Heart right ventricle (tissue), 16 donors: ENCODE results near the gene FAM120B. TPM values are rescaled to one million over a fixed set of nuclear protein-coding genes. Genes with fewer than 3 reads are reported as not detected.

ENCODE experiments used
- ATAC-seq, 8 donors: fragments of 200-7000 bp; cut with Tn5 transposase; one replicate each; pipeline ENCODE4 v1.9.1; 2020; ENCODE audit warnings: mild to moderate bottlenecking in 8 of 8, moderate library complexity in 8 of 8, moderate number of reproducible peaks in 1 of 8
- DNase-seq, 2 donors: peaks; one replicate each; pipeline ENCODE4 v3.0.0-alpha.2; 2020
- H3K27ac ChIP-seq, 10 donors: fragments of 200-600 bp; sonication (generic) in 2 of 10; one replicate each; pipeline versions ENCODE4 v1.5.0 to v1.8.0; 2020 to 2022; ENCODE audit warnings: mild to moderate bottlenecking in 3 of 10
- H3K27me3 ChIP-seq, 7 donors: fragments of 200-600 bp; one replicate each; pipeline ENCODE4 v1.8.0; 2021 to 2022; ENCODE audit warnings: mild to moderate bottlenecking in 2 of 7
- H3K36me3 ChIP-seq, 9 donors: fragments of 200-600 bp; sonication (generic) in 1 of 9; one replicate each; pipeline versions ENCODE4 v1.5.0 to v1.8.0; 2020 to 2022; ENCODE audit warnings: mild to moderate bottlenecking in 2 of 9
- H3K4me1 ChIP-seq, 9 donors: fragments of 200-600 bp; sonication (generic) in 1 of 9; one replicate each; pipeline versions ENCODE4 v1.5.0 to v1.8.0; 2020 to 2022; ENCODE audit warnings: mild to moderate bottlenecking in 4 of 9
- H3K4me3 ChIP-seq, 10 donors: fragments of 200-600 bp; sonication (generic) in 2 of 10; one replicate each; pipeline versions ENCODE4 v1.5.0 to v1.8.0; 2020 to 2022; ENCODE audit warnings: mild to moderate bottlenecking in 7 of 10, moderate library complexity in 2 of 10
- H3K9me3 ChIP-seq, 11 donors: fragments of 200-600 bp in 10 of 11; sonication (generic) in 2 of 11; one replicate each; pipeline versions ENCODE4 v1.5.0 to v1.8.0; 2013 to 2022; ENCODE audit warnings: mild to moderate bottlenecking in 2 of 11, control low read depth in 1 of 11, moderate library complexity in 1 of 11
- WGBS, 2 donors: extraction: QIAGEN DNeasy Blood & Tissue Kit; methylation state at CpG; one replicate each; pipeline ENCODE4 v1.1.7; 2013; ENCODE audit warnings: inconsistent platforms in 1 of 2; 5-methylcytosine and 5-hydroxymethylcytosine counted together
- intact Hi-C, 10 donors: fragments of 100-400 bp; cut with DNase I; formaldehyde crosslinking; loops; one replicate each; pipeline versions ENCODE4 v1.11.1 to v1.14.2; 2022
- polyA plus RNA-seq, 2 donors: library from polyadenylated mRNA; stranded (reverse); fragments of 200-250 nt; gene quantifications; one replicate each; pipeline ENCODE4 v1.2.3, GENCODE V29; 2013
- total RNA-seq, 10 donors: library from RNA; stranded (reverse); fragmentation: NEBNext Ultra II Directional in 3 of 10; extraction: Animal tissue kit (Norgen Biotek cat#: 25700) in 3 of 10; gene quantifications; one replicate each; pipeline versions ENCODE4 v1.2.1 to v1.2.4, GENCODE V29; 2021 to 2023
- TF ChIP-seq, protein P1 (sequence below), 9 donors: fragments of 200-600 bp; sonication (generic) in 2 of 9; IDR thresholded peaks; one replicate each; pipeline versions ENCODE4 v1.5.0 to v1.8.0; 2021 to 2022; ENCODE audit warnings: antibody characterized with exemption in 9 of 9, mild to moderate bottlenecking in 5 of 9, moderate library complexity in 1 of 9
- donor health status: Arrhythmogenic right ventricular cardiomyopathy.
- donor health status: ischemic (EF 13 %, LVEDD 7.1; RV severe dilation, severe dysfunction).
- donor health status: healthy with polysubstance abuse.
- donor health status: DM: no; HTN: yes; CAD: no.
- donor health status: DM: no; HTN: no; CAD: no.
- donor health status: ischemic (EF 25% LVEDD 6.9; RV normal size, moderate dysfunction).
- donor health status: ischemic (EF 25% LVEDD 5.7; RV mildly dilated, moderate dysfunction).
- donor health status: healthy.
- donor health status: DM: yes; HTN: yes; CAD: no.
- donor health status: Ischemic cardiomyopathy.
- donor health status: ischemic (EF 35%, LVEDD 5.7; RV mildly dilated, moderate dysfunction).
- donor health status: nonischemic (EF 11% LVEDD 7.7; RV severe dilation, severe dysfunction).
- donor health status: DM: yes; HTN: yes; CAD: no.
- donor health status: PGD.
- donor health status: ischemic (EF 29% LVEDD 5.4; RV normal size, mild dysfunction).
- donor health status: nonischemic (EF 23%, LVEDD 6.1; RV moderate dilation, normal function).

The FAM120B gene
- total and polyA plus RNA-seq, 12 donors: 7.7 to 31.0 (median 23.9) TPM

DNA sequence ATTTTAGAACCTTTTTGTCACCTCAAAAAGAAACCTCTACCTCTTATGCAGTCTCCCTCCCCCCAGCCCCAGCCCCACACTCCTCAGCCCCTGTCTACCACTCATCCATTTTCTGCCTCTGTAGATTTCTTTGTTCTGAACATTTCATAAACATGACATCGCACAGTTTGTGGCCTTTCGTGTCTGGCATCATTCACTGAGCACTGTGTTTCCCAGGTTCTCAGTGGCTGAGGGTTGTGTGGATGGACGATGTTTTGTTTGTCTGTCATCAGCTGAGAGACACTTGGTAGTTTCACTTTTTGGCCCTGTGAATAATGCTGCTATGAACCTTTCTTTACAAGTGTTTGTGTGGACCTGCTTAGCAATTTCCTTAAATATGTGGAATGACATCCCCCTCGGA lies 64.5 kb downstream of the FAM120B start:
- DNase-seq (no peak), ATAC-seq (no peak)
- no peaks in the 10 kb centered on the region for H3K9me3 ChIP-seq
- TF ChIP-seq, protein P1, sequence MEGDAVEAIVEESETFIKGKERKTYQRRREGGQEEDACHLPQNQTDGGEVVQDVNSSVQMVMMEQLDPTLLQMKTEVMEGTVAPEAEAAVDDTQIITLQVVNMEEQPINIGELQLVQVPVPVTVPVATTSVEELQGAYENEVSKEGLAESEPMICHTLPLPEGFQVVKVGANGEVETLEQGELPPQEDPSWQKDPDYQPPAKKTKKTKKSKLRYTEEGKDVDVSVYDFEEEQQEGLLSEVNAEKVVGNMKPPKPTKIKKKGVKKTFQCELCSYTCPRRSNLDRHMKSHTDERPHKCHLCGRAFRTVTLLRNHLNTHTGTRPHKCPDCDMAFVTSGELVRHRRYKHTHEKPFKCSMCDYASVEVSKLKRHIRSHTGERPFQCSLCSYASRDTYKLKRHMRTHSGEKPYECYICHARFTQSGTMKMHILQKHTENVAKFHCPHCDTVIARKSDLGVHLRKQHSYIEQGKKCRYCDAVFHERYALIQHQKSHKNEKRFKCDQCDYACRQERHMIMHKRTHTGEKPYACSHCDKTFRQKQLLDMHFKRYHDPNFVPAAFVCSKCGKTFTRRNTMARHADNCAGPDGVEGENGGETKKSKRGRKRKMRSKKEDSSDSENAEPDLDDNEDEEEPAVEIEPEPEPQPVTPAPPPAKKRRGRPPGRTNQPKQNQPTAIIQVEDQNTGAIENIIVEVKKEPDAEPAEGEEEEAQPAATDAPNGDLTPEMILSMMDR (IDR thresholded peaks at IDR 0.05): no peak
- peaks cover 0 to 80% (median 0%) of the 10 kb centered on the region in 9 donors for H3K36me3 ChIP-seq
- WGBS, 2 donors: 72 to 89% methylated on average over 4 of the region's 4 CpGs
- H3K27me3 ChIP-seq: no peaks in the 10 kb centered on the region
- H3K4me1 ChIP-seq: peaks cover 0 to 10% (median 0%) of the 10 kb centered on the region in 9 donors
- intact Hi-C loops: no loop called here
- no peak overlapping the region for H3K4me3 ChIP-seq
- no peak overlapping the region for H3K27ac ChIP-seq

DNA sequence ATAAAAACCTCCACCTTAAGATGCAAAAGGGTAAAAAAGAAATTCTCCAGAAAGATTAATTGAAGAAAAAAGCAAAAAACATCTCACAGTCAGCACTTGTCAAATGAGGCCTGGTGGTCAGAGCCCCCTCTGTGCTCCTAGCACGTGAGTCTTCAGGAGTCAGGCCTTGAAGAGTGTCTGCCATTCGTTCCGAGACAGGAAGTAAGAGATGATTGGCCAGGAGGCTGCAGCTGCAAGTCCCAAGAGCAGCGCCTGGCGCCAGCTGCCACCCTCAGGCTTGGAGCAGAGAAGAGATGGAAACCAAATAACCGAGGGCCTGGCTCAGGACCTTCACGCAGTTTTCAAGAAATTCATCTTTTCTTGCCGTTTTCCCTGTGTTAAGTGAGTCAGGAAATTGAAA lies 65.0 kb downstream of the FAM120B start:
- WGBS, 2 donors: 73 to 78% methylated on average over 8 of the region's 8 CpGs
- intact Hi-C loops: no loop called here
- Histone ChIP-seq H3K9me3 (no peaks in the 10 kb centered on the region), H3K4me3 (no peak overlapping the region), H3K36me3 (peaks cover 0 to 83% (median 0%) of the 10 kb centered on the region in 9 donors), H3K27ac (no peak overlapping the region), H3K4me1 (peaks cover 0 to 5% (median 0%) of the 10 kb centered on the region in 9 donors), H3K27me3 (no peaks in the 10 kb centered on the region)
- ATAC-seq: peak in 3 of 8 donors; percentile 57 to 63 (median 61)
- no peak for DNase-seq
- TF ChIP-seq, protein P1 (IDR thresholded peaks at IDR 0.05): no peak

DNA sequence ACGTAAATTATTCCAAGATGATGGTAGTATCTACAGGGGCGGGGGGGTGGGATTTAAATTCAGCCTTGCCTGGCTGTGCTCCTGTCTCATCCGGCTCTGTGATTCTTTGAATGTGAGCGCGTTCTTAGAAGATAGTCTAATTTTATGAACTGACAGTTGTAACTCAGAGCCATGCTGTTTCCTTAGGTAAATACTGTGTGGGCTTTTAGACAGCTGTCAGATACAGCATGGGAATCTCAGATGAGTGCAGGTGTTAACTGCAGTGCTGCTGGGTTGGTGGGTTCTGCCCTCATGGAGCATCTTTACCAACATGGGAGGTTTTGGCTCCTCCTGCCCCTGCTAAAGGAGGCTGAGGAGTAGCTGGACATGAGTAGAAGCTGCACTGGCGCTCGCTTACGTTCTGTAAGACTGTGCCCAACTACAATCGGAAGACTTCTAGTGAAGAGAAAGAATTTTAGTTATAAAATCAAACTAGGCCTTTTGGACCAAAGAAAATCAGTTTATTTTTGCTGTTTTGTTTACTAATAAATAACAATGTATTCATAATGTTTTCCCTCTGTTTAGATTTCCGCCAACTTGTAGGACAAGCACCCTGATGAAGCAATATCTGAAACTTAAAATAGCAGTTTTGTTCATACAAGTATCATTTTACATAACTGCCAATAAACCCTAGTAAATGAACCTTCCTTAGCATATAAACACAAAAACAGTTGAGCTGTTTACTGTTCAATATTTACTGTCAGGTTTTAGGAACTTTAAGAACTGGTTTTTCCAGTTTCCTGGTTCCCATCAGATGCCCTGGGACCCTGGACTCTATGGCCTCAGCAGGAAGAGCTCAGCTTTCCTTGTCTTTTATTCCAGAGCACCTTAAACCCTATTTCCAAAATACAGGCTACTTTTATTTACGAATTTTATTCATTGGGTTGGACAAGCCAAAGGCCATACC lies 66.1 kb downstream of the FAM120B start:
- 96 to 98% methylated on average over 11 of the region's 11 CpGs for WGBS, 2 donors
- H3K4me1 ChIP-seq: no peaks in the 10 kb centered on the region
- TF ChIP-seq, protein P1 (IDR thresholded peaks at IDR 0.05): no peak
- no peaks in the 10 kb centered on the region for H3K27me3 ChIP-seq
- H3K27ac ChIP-seq: no peak overlapping the region
- DNase-seq: no peak
- H3K9me3 ChIP-seq: no peaks in the 10 kb centered on the region
- no peak for ATAC-seq
- peaks cover 0 to 76% (median 0%) of the 10 kb centered on the region in 9 donors for H3K36me3 ChIP-seq
- H3K4me3 ChIP-seq: no peak overlapping the region
- intact Hi-C loops: no loop called here

DNA sequence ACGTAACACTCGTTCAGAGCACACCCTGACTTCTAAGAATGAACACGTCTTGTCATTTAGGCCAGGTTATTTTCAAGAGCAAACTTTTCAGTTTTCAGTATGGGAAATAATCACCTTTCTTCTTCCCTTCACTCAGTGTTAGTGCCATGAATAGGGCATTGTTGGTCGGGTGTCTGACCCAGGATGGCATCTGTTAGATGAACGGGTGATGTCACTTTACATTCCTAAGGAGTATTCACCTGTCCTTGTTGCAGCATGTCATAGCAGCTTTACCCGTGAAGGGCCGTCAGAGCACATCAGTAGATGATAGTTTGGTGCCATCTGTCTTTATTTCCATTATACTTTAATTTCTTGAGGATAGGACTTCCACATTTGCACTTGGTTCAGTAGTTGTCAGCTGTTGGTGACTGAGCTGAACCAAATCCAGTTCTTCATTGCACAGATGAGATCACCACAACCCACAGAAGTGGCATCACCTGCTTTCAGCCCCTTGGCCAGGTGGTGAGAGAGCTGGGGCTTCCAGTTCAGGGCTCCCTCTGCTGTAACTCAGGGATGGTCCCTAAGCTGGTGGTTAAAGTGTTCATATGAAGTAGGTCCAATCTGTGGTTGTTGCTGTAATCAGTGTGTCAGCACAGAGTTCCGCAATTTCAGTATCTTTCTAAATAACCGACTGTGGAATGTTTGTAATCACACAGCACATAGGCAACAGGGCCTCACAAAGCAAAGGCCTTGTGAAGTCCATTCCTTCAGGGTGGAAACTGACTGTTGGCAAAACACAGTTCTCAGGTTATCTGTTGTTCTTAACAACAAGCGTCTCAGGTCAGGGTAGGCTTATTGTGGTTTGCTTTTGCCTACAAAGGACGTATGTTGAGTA lies 68.2 kb downstream of the FAM120B start:
- 89 to 91% methylated on average over 11 of the region's 11 CpGs for WGBS, 2 donors
- no peak overlapping the region for H3K4me3 ChIP-seq
- H3K9me3 ChIP-seq: no peaks in the 10 kb centered on the region
- TF ChIP-seq, protein P1 (IDR thresholded peaks at IDR 0.05): no peak
- no peaks in the 10 kb centered on the region for H3K27me3 ChIP-seq
- DNase-seq: no peak
- intact Hi-C loops: no loop called here
- ATAC-seq: no peak
- peaks cover 0 to 12% (median 5%) of the 10 kb centered on the region in 9 donors for H3K4me1 ChIP-seq
- H3K36me3 ChIP-seq: peaks cover 0 to 57% (median 0%) of the 10 kb centered on the region in 9 donors
- no peak overlapping the region for H3K27ac ChIP-seq
